Esophagus muscularis mucosa (tissue), 4 donors: ENCODE measurements around the gene OR2T34.
"Not testable (repeated sequence)": the region's sequence is repeated elsewhere in the genome, so short reads cannot be mapped to it uniquely, and the experiment has no call there.

ENCODE experiments used
- EP300 ChIP-seq: sonication (generic); formaldehyde crosslinking; IDR thresholded peaks from one replicate; pipeline ENCODE4 v1.6.1; 2017; ENCODE audit warnings: antibody characterized with exemption
- POLR2A ChIP-seq: fragments of 450-650 bp; IDR thresholded peaks from one replicate; pipeline ENCODE4 v1.6.1; 2017; ENCODE audit warnings: antibody characterized with exemption, moderate library complexity, mild to moderate bottlenecking, low read depth
- TF ChIP-seq, protein P1 (sequence below), 3 experiments: fragments of 200-600 bp in 2 of 3; fragments of 450-650 bp in 1 of 3; sonication (generic) in 2 of 3; IDR thresholded peaks; one replicate each; pipeline ENCODE4 v1.5.1; 2017 to 2019; ENCODE audit warnings: antibody characterized with exemption in 3 of 3, mild to moderate bottlenecking in 2 of 3, moderate library complexity in 1 of 3

DNA sequence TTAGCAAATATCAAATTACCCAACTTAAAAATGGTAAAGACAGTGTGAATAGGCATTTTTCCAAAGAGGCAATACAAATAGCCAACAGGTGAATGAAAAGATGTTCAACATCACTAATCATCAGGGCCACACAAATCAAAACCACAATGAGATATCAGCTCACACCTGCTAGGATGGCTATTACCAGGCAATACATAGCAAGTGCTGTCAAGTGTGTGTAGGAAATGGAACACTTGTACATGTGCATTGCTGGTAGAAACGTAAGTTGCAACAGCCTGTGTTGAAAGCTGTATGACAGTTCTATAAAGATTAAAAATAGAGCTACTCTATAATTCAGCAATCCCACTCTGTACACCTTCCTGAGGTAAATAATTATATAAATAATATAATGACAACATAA lies 2.5 kb downstream of the OR2T34 start:
- TF ChIP-seq, protein P1, sequence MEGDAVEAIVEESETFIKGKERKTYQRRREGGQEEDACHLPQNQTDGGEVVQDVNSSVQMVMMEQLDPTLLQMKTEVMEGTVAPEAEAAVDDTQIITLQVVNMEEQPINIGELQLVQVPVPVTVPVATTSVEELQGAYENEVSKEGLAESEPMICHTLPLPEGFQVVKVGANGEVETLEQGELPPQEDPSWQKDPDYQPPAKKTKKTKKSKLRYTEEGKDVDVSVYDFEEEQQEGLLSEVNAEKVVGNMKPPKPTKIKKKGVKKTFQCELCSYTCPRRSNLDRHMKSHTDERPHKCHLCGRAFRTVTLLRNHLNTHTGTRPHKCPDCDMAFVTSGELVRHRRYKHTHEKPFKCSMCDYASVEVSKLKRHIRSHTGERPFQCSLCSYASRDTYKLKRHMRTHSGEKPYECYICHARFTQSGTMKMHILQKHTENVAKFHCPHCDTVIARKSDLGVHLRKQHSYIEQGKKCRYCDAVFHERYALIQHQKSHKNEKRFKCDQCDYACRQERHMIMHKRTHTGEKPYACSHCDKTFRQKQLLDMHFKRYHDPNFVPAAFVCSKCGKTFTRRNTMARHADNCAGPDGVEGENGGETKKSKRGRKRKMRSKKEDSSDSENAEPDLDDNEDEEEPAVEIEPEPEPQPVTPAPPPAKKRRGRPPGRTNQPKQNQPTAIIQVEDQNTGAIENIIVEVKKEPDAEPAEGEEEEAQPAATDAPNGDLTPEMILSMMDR (IDR thresholded peaks at IDR 0.05): not testable (repeated sequence)
- not testable (repeated sequence) for TF ChIP-seq EP300, POLR2A
